Coronary artery (tissue), 2 donors: ENCODE measurements around the gene TRABD2B.

ENCODE experiments used
- DNase-seq: peaks from one replicate; pipeline ENCODE4 v3.0.0-alpha.2; 2017; ENCODE audit warnings: low spot score
- H3K27ac ChIP-seq, 2 donors: fragments of 200-600 bp; sonication (generic); one replicate each; pipeline ENCODE4 v1.5.1; 2016 to 2019
- H3K4me3 ChIP-seq: fragments of 200-600 bp; sonication (generic); 2 replicates; pipeline ENCODE4 v1.5.1; 2016; ENCODE audit warnings: mild to moderate bottlenecking, moderate library complexity
- TF ChIP-seq, protein P1 (sequence below): fragments of 200-600 bp; sonication (generic); IDR thresholded peaks from one replicate; pipeline ENCODE4 v1.5.1; 2019; ENCODE audit warnings: antibody characterized with exemption

TRABD2B gene

DNA sequence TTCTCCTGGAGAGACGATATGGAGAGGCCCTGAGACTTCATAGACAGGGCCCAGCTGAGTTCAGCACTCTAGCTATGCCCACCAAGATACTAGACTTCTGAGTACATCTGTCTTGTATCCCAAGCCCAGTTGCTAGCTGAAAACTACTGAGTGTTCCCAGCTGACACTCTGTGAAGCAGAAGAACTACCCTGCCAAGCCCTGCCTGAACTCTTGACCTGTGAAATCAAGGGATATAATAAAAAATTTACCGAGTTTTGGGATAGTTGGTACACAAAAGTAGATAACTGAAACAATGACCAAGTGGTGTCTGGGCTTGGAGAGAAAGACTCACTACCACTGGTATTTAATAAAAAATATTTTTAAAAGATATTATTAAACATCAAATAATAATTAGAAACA, 267.5 kb downstream of the TRABD2B start:
- no peak overlapping the region for H3K27ac ChIP-seq
- DNase-seq, result no peak
- H3K4me3 ChIP-seq, result no peak overlapping the region
- TF ChIP-seq, protein P1, sequence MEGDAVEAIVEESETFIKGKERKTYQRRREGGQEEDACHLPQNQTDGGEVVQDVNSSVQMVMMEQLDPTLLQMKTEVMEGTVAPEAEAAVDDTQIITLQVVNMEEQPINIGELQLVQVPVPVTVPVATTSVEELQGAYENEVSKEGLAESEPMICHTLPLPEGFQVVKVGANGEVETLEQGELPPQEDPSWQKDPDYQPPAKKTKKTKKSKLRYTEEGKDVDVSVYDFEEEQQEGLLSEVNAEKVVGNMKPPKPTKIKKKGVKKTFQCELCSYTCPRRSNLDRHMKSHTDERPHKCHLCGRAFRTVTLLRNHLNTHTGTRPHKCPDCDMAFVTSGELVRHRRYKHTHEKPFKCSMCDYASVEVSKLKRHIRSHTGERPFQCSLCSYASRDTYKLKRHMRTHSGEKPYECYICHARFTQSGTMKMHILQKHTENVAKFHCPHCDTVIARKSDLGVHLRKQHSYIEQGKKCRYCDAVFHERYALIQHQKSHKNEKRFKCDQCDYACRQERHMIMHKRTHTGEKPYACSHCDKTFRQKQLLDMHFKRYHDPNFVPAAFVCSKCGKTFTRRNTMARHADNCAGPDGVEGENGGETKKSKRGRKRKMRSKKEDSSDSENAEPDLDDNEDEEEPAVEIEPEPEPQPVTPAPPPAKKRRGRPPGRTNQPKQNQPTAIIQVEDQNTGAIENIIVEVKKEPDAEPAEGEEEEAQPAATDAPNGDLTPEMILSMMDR, result no peak

DNA sequence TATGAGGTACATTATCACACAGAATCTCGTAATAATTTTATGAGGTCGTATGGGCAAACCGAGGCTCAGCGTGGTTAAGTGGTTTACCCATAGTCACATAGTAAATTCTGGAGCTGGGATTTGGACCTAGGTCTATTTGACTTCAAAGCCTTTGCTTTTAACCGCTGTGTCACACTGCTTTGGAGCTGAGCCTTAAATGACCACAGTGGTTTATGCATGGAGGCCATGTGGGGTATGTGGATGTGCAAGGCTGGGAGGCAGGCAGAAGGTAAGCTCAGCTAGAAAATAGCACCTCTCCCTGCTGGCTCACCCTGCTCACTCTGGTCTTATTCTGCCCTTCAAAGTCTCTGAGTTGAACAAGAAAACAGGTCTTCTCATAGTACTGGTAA, 269.5 kb downstream of the TRABD2B start:
- Histone ChIP-seq H3K4me3 (no peak overlapping the region), H3K27ac (no peak overlapping the region)
- DNase-seq, result peak; percentile 43
- TF ChIP-seq, protein P1, result no peak

DNA sequence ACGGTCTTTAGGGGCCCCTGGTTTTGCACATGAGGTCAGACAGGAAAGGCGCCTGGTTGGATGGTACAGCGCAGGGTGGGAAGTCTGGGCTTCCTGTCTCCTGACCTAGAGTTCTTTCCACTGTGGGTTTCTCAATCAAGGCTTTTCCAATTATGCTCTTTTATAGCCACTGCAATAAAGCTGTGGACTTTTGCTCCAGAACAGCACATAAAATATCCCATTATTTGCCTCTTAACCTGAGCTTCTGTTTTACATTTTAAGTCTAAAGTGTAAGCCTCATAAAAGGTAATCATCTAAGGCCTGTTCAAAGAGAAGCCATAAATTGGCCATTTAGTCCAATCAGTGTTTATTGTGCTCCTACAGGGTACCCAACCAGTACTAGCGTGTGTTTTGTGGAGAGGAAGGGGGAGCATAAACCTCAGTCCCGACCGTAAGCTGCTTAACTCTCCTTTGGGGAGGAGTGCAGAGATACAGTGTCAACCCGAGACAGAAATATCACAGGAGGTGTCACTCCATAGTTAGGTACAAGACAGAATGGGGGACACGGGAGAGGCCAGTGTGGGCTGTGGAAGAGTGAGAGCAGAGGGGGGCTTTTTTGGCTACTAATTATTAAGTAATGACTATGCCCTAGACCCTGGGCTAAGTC, 270.0 kb downstream of the TRABD2B start:
- DNase-seq, result peak; percentile 46
- TF ChIP-seq, protein P1, result no peak
- Histone ChIP-seq H3K27ac (no peak overlapping the region), H3K4me3 (no peak overlapping the region)

DNA sequence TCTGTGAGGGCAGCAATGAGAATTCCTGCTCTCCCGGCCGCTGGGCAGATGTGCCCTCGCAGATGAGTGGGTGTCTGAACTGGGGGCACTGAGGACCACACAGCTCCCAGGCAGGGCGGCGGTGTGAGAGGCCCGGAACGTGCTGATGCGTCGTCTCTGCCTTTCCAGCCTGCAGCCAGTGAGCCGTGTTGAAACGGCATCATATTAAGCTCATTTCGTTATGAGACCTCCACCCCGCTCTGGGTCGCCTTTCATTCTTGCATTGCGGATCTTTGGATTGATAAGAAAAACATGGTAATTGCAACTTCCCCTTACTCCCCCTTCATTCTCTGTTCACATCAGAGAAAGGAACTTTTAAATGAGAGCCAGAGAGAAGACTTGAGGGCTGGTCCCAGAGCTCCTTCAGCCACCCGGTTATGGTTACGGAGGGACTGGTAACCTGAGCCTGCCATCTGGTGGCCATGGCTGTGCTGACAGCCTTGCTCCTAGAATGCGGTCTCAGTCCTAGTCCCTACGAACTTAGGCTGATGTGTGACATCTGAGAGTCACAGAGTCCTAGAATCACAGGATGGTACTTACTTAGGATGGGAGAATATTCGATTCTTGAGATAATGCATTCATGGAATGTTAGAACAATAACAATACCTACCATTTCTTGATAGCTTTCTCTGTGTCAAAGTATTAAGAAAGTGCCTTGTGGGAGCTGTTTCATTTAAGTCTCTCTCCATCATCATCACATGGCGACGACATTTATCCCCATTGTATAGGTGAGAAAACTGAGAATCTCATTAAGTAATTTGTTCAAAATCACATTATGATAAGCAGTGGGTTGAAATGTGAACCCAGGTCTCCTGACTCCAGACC, 271.0 kb downstream of the TRABD2B start:
- Histone ChIP-seq H3K4me3 (peak overlapping the region; percentile 62), H3K27ac (peak overlapping the region in 1 of 2 donors; percentile 41)
- TF ChIP-seq, protein P1, result peak; percentile 73
- peak; percentile 81 for DNase-seq

DNA sequence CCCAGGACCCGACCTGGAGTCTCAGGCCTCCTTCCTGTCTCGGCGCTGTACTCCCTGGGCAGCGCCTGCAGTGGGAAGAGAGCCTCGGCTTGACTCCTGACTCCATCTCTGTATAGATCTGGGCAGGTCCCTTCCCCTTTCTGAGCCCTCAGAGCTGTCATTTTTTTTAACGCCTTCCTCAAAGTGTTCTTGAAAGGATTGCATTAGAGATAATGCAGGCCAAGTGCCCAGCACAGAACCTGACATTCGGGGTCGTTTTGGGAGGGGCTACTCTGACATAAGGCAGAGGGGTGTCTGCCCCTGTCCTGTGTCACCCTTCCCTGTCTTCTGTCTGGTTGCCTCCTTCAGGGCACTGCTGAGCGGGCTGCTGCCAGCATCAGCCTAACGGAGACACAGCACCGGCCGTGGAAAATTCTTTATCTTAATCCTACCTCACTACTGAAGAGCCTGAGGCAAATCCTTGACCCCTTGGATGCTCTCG, 271.6 kb downstream of the TRABD2B start:
- H3K4me3 ChIP-seq, result peak overlapping the region; percentile 62
- DNase-seq, result no peak
- TF ChIP-seq, protein P1, result no peak
- peak overlapping the region in 1 of 2 donors; percentile 41 for H3K27ac ChIP-seq

DNA sequence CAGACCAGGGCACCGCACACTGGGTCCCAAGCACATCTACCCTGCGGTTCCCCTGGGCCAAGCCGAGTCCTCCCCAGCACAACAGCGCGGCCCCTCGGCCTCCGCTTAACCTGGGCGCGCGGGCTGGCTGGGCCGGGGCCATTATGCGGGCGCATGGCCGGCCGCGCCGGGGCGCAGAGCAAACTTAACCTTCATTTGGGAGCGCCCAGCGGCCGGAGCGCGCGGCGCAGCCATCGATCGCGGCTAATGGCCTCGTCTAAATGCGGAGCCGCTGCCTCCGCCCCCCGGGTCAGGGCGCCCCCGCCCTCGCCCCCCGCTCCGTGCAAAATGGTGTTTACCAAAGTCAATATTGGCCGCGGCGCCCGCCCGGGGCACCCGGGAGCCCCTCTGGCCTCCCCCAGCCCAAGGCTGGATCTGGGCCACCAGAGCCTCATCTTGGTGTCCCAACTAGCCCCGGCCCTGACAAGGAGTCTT, 272.1 kb downstream of the TRABD2B start:
- TF ChIP-seq, protein P1, result peak; percentile 38
- H3K4me3 ChIP-seq, result peak overlapping the region; percentile 62
- H3K27ac ChIP-seq, result no peak overlapping the region
- DNase-seq, result no peak
